ENCODE results near the gene KHNYN. TPM values are rescaled to one million over a fixed set of nuclear protein-coding genes. Genes with fewer than 3 reads are reported as not detected.
"Not testable (repeated sequence)": the region's sequence is repeated elsewhere in the genome, so short reads cannot be mapped to it uniquely, and the experiment has no call there.

The KHNYN gene
- total and polyA plus RNA-seq, 2 experiments from 2014 or later: 15.3 to 36.2 TPM

- Histone ChIP-seq H3K9ac (no peak overlapping the region), H3K4me3 (no peak overlapping the region), H3K36me3 (ENCODE audit: low read depth) (no peaks in the 10 kb centered on the region), H3K9me3 (ENCODE audit: low read depth) (no peaks in the 10 kb centered on the region), H3K27ac (no peak overlapping the region), H3K9me2 (ENCODE audit: insufficient read depth) (no peaks in the 10 kb centered on the region), H3F3A (ENCODE audit: insufficient read depth) (no peaks in the 10 kb centered on the region), H3K4me1 (ENCODE audit: insufficient read depth) (no peaks in the 10 kb centered on the region), H4K20me1 (ENCODE audit: insufficient read depth) (no peaks in the 10 kb centered on the region), H3K27me3 (replicated peaks; ENCODE audit: insufficient read depth) (no peaks in the 10 kb centered on the region), H3K79me2 (ENCODE audit: insufficient read depth) (no peaks in the 10 kb centered on the region), H2AFZ (no peak overlapping the region), H3K4me2 (ENCODE audit: unreplicated experiment) (no peak overlapping the region)
- in situ Hi-C loops (cut with MboI): no loop called here
- WGBS, 2 experiments (ENCODE audit: low coverage in 1 of 2, low lambda C conversion rate in 2 of 2, missing lambda C conversion rate in 2 of 2): 46 to 51% methylated on average over 21 to 23 of the region's 23 CpGs
- peak; percentile 53 for DNase-seq
- TF ChIP-seq EZH2phosphoT487 (IDR thresholded peaks at IDR 0.05; ENCODE audit: insufficient read depth, low read depth) (no peak), EZH2 (IDR thresholded peaks at IDR 0.05; ENCODE audit: insufficient read depth, poor library complexity, severe bottlenecking) (no peak)
Observed at GRCh38 chr14:24481622-24482324, 52.0 kb downstream of the KHNYN start.

DNA sequence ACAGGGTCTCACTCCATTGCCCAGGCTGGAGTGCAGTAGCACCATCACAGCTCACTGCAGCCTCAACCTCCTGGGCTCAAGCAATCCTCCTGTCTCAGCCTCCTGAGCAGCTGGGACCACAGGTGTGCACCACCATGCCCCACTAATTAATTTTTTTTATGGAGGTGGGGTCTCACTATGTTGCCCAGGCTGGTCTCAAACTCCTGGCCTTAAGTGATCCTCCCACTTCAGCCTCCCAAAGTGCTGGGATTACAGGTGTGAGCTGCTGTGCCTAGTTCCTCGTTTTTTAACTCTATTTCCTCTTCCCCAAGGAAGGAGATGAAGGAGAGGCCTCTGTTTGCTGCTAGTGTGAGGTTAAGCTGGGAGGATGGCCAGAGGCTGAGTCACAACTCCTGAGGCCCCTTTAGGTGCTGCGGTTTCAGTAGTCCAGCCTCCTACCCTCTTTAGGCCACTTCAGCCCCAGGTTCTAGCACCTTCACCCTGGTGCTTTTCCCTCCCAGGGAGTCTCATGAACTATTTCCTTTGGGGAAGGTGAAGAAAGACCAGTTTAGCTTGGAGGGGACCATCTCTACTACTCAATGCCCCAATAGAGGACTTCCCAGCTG is 53.0 kb downstream of the KHNYN start:
- H3K9ac ChIP-seq; H3K4me3 ChIP-seq; H3K79me2 ChIP-seq (ENCODE audit: insufficient read depth); H3K4me2 ChIP-seq (ENCODE audit: unreplicated experiment); H2AFZ ChIP-seq; H3K36me3 ChIP-seq (ENCODE audit: low read depth); H4K20me1 ChIP-seq (ENCODE audit: insufficient read depth); H3K27ac ChIP-seq; H3F3A ChIP-seq (ENCODE audit: insufficient read depth); H3K9me3 ChIP-seq (ENCODE audit: low read depth); in situ Hi-C loops (cut with MboI); H3K9me2 ChIP-seq (ENCODE audit: insufficient read depth); H3K27me3 ChIP-seq (replicated peaks; ENCODE audit: insufficient read depth); H3K4me1 ChIP-seq (ENCODE audit: insufficient read depth): not testable (repeated sequence)
- 19 to 39% methylated on average over 2 of the region's 2 CpGs for whole genome bisulfite sequencing, 2 experiments (ENCODE audit: low coverage in 1 of 2, low lambda C conversion rate in 2 of 2, missing lambda C conversion rate in 2 of 2)
- DNase-seq: peak; percentile 43

DNA sequence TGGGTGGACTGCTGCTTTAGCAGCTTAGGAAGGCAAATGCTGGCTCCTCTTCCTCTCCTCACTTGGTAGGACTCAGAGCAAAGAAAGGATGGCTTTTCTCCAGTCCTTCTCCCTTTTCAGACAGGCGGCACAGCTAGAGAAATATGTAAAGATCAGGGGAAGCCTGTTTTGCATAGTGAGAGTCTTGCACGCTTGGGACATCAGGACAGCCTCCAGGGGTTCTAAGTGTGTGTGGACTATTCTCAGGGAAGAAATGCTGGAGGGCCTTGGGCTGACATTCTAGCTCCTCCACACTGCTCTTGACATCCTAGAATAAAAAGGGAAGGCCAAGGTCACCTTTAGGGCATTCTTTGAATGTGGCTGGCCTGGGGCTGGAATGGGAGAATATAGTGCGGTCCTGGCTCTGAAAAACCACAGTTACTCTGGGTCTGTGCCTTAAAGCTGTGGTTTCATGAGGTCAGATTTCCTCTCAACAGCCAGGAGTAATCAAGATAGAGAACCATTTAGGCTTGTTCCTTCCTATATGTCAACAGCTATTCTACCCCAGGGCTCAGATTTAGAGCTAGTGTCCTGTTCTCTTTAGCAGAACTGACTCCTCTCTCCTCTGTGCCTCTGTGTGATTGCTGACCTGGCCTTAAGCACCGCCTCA is 54.0 kb downstream of the KHNYN start:
- Histone ChIP-seq H3K79me2 (ENCODE audit: insufficient read depth) (no peaks in the 10 kb centered on the region), H3K4me2 (ENCODE audit: unreplicated experiment) (no peak overlapping the region), H3F3A (ENCODE audit: insufficient read depth) (no peaks in the 10 kb centered on the region), H3K9me3 (ENCODE audit: low read depth) (no peaks in the 10 kb centered on the region), H3K4me3 (no peak overlapping the region), H2AFZ (no peak overlapping the region), H3K9me2 (ENCODE audit: insufficient read depth) (no peaks in the 10 kb centered on the region), H3K4me1 (ENCODE audit: insufficient read depth) (no peaks in the 10 kb centered on the region), H3K27me3 (replicated peaks; ENCODE audit: insufficient read depth) (no peaks in the 10 kb centered on the region), H4K20me1 (ENCODE audit: insufficient read depth) (no peaks in the 10 kb centered on the region), H3K36me3 (ENCODE audit: low read depth) (no peaks in the 10 kb centered on the region), H3K27ac (no peak overlapping the region), H3K9ac (no peak overlapping the region)
- 25 to 29% methylated on average over 4 of the region's 4 CpGs for WGBS, 2 experiments (ENCODE audit: low coverage in 1 of 2, low lambda C conversion rate in 2 of 2, missing lambda C conversion rate in 2 of 2)
- DNase-seq: no peak
- TF ChIP-seq EZH2 (IDR thresholded peaks at IDR 0.05; ENCODE audit: insufficient read depth, poor library complexity, severe bottlenecking) (no peak), EZH2phosphoT487 (IDR thresholded peaks at IDR 0.05; ENCODE audit: insufficient read depth, low read depth) (no peak)
- in situ Hi-C loops (cut with MboI): no loop called here

Other genes starting within 250 kb of the KHNYN start
- 55.3 and 58.3 TPM in 2 replicates for gene IPO4, start 241.1 kb upstream of the KHNYN start, total RNA-seq (2014; rRNA removed; shearing (Covaris generic))
- 24.8 and 33.6 TPM in 2 replicates for gene IPO4, start 241.1 kb upstream of the KHNYN start, polyA plus RNA-seq (2016; fragmentation: Nextera tagmentation; extraction: Ambion mirVana)
- 102 and 163 TPM in 2 replicates for gene TM9SF1, start 234.5 kb upstream of the KHNYN start, total RNA-seq (2014; rRNA removed; shearing (Covaris generic))
- gene TM9SF1, start 234.5 kb upstream of the KHNYN start, polyA plus RNA-seq (2016; fragmentation: Nextera tagmentation; extraction: Ambion mirVana): 91.5 and 93.8 TPM in 2 replicates
- not detected in 2 replicates for gene TSSK4, start 224.3 kb upstream of the KHNYN start, total RNA-seq (2014; rRNA removed; shearing (Covaris generic))
- gene TSSK4, start 224.3 kb upstream of the KHNYN start, polyA plus RNA-seq (2016; fragmentation: Nextera tagmentation; extraction: Ambion mirVana): 0.23 and 0.55 TPM in 2 replicates
- 18.5 and 32.1 TPM in 2 replicates for gene CHMP4A, start 216.5 kb upstream of the KHNYN start, total RNA-seq (2014; rRNA removed; shearing (Covaris generic))
- 75.7 and 81.6 TPM in 2 replicates for gene CHMP4A, start 216.5 kb upstream of the KHNYN start, polyA plus RNA-seq (2016; fragmentation: Nextera tagmentation; extraction: Ambion mirVana)
- gene MDP1, start 213.9 kb upstream of the KHNYN start, total RNA-seq (2014; rRNA removed; shearing (Covaris generic)): 8.2 and 19.2 TPM in 2 replicates
- gene MDP1, start 213.9 kb upstream of the KHNYN start, polyA plus RNA-seq (2016; fragmentation: Nextera tagmentation; extraction: Ambion mirVana): 20.0 and 23.3 TPM in 2 replicates
- 138 and 161 TPM in 2 replicates for gene NEDD8, start 197.6 kb upstream of the KHNYN start, total RNA-seq (2014; rRNA removed; shearing (Covaris generic))
- 326 and 342 TPM in 2 replicates for gene NEDD8, start 197.6 kb upstream of the KHNYN start, polyA plus RNA-seq (2016; fragmentation: Nextera tagmentation; extraction: Ambion mirVana)
- gene GMPR2, start 197.0 kb upstream of the KHNYN start, total RNA-seq (2014; rRNA removed; shearing (Covaris generic)): 70.9 and 98.0 TPM in 2 replicates
- gene GMPR2, start 197.0 kb upstream of the KHNYN start, polyA plus RNA-seq (2016; fragmentation: Nextera tagmentation; extraction: Ambion mirVana): 55.0 and 58.9 TPM in 2 replicates
- 32.5 and 41.2 TPM in 2 replicates for gene TINF2, start 187.3 kb upstream of the KHNYN start, total RNA-seq (2014; rRNA removed; shearing (Covaris generic))
- 43.6 and 52.4 TPM in 2 replicates for gene TINF2, start 187.3 kb upstream of the KHNYN start, polyA plus RNA-seq (2016; fragmentation: Nextera tagmentation; extraction: Ambion mirVana)
- 0.25 and 1.3 TPM in 2 replicates for gene TGM1, start 166.8 kb upstream of the KHNYN start, total RNA-seq (2014; rRNA removed; shearing (Covaris generic))
- gene TGM1, start 166.8 kb upstream of the KHNYN start, polyA plus RNA-seq (2016; fragmentation: Nextera tagmentation; extraction: Ambion mirVana): 0.34 TPM in 1 of 2 replicates, not detected in the other
- 18.0 and 34.9 TPM in 2 replicates for gene RABGGTA, start 158.4 kb upstream of the KHNYN start, total RNA-seq (2014; rRNA removed; shearing (Covaris generic))
- gene RABGGTA, start 158.4 kb upstream of the KHNYN start, polyA plus RNA-seq (2016; fragmentation: Nextera tagmentation; extraction: Ambion mirVana): 29.3 and 30.5 TPM in 2 replicates
- gene DHRS1, start 130.2 kb upstream of the KHNYN start, total RNA-seq (2014; rRNA removed; shearing (Covaris generic)): 12.8 and 32.1 TPM in 2 replicates
- gene DHRS1, start 130.2 kb upstream of the KHNYN start, polyA plus RNA-seq (2016; fragmentation: Nextera tagmentation; extraction: Ambion mirVana): 31.0 and 34.7 TPM in 2 replicates
- 19.3 and 23.7 TPM in 2 replicates for gene NOP9, start 130.1 kb upstream of the KHNYN start, total RNA-seq (2014; rRNA removed; shearing (Covaris generic))
- gene NOP9, start 130.1 kb upstream of the KHNYN start, polyA plus RNA-seq (2016; fragmentation: Nextera tagmentation; extraction: Ambion mirVana): 2.5 and 2.6 TPM in 2 replicates
- 0.51 and 2.1 TPM in 2 replicates for gene CIDEB, start 122.0 kb upstream of the KHNYN start, total RNA-seq (2014; rRNA removed; shearing (Covaris generic))
- gene CIDEB, start 122.0 kb upstream of the KHNYN start, polyA plus RNA-seq (2016; fragmentation: Nextera tagmentation; extraction: Ambion mirVana): 1.2 TPM in 2 replicates
- 3.5 and 6.8 TPM in 2 replicates for gene LTB4R2, start 119.8 kb upstream of the KHNYN start, total RNA-seq (2014; rRNA removed; shearing (Covaris generic))
- 0.30 and 0.45 TPM in 2 replicates for gene LTB4R2, start 119.8 kb upstream of the KHNYN start, polyA plus RNA-seq (2016; fragmentation: Nextera tagmentation; extraction: Ambion mirVana)
- 1.4 and 2.4 TPM in 2 replicates for gene LTB4R, start 118.5 kb upstream of the KHNYN start, total RNA-seq (2014; rRNA removed; shearing (Covaris generic))
- gene LTB4R, start 118.5 kb upstream of the KHNYN start, polyA plus RNA-seq (2016; fragmentation: Nextera tagmentation; extraction: Ambion mirVana): 0.41 and 1.1 TPM in 2 replicates
- 0.22 and 0.38 TPM in 2 replicates for gene ADCY4, start 94.9 kb upstream of the KHNYN start, total RNA-seq (2014; rRNA removed; shearing (Covaris generic))
- 0.20 and 0.38 TPM in 2 replicates for gene ADCY4, start 94.9 kb upstream of the KHNYN start, polyA plus RNA-seq (2016; fragmentation: Nextera tagmentation; extraction: Ambion mirVana)
- 2.2 and 5.3 TPM in 2 replicates for gene RIPK3, start 90.0 kb upstream of the KHNYN start, total RNA-seq (2014; rRNA removed; shearing (Covaris generic))
- 5.1 and 5.3 TPM in 2 replicates for gene RIPK3, start 90.0 kb upstream of the KHNYN start, polyA plus RNA-seq (2016; fragmentation: Nextera tagmentation; extraction: Ambion mirVana)
- 96.9 and 113 TPM in 2 replicates for gene NFATC4, start 61.8 kb upstream of the KHNYN start, total RNA-seq (2014; rRNA removed; shearing (Covaris generic))
- 75.6 and 84.8 TPM in 2 replicates for gene NFATC4, start 61.8 kb upstream of the KHNYN start, polyA plus RNA-seq (2016; fragmentation: Nextera tagmentation; extraction: Ambion mirVana)
- 3.7 and 4.4 TPM in 2 replicates for gene NYNRIN, start 31.0 kb upstream of the KHNYN start, total RNA-seq (2014; rRNA removed; shearing (Covaris generic))
- gene NYNRIN, start 31.0 kb upstream of the KHNYN start, polyA plus RNA-seq (2016; fragmentation: Nextera tagmentation; extraction: Ambion mirVana): 2.2 and 2.5 TPM in 2 replicates
- gene CBLN3, start 286 bp upstream of the KHNYN start, total RNA-seq (2014; rRNA removed; shearing (Covaris generic)): 3.4 and 5.6 TPM in 2 replicates
- gene CBLN3, start 286 bp upstream of the KHNYN start, polyA plus RNA-seq (2016; fragmentation: Nextera tagmentation; extraction: Ambion mirVana): 2.4 and 3.1 TPM in 2 replicates
- gene SDR39U1, start 12.8 kb downstream of the KHNYN start, total RNA-seq (2014; rRNA removed; shearing (Covaris generic)): 7.7 and 8.3 TPM in 2 replicates
- gene SDR39U1, start 12.8 kb downstream of the KHNYN start, polyA plus RNA-seq (2016; fragmentation: Nextera tagmentation; extraction: Ambion mirVana): 41.7 and 44.7 TPM in 2 replicates
- gene CMA1, start 78.3 kb downstream of the KHNYN start, total RNA-seq (2014; rRNA removed; shearing (Covaris generic)): not detected in 2 replicates
- gene CMA1, start 78.3 kb downstream of the KHNYN start, polyA plus RNA-seq (2016; fragmentation: Nextera tagmentation; extraction: Ambion mirVana): not detected in 2 replicates
- gene CTSG, start 146.3 kb downstream of the KHNYN start, total RNA-seq (2014; rRNA removed; shearing (Covaris generic)): not detected in 2 replicates
- gene CTSG, start 146.3 kb downstream of the KHNYN start, polyA plus RNA-seq (2016; fragmentation: Nextera tagmentation; extraction: Ambion mirVana): not detected in 2 replicates
- not detected in 2 replicates for gene GZMH, start 179.7 kb downstream of the KHNYN start, total RNA-seq (2014; rRNA removed; shearing (Covaris generic))
- gene GZMH, start 179.7 kb downstream of the KHNYN start, polyA plus RNA-seq (2016; fragmentation: Nextera tagmentation; extraction: Ambion mirVana): not detected in 2 replicates
- not detected in 2 replicates for gene GZMB, start 204.2 kb downstream of the KHNYN start, total RNA-seq (2014; rRNA removed; shearing (Covaris generic))
- gene GZMB, start 204.2 kb downstream of the KHNYN start, polyA plus RNA-seq (2016; fragmentation: Nextera tagmentation; extraction: Ambion mirVana): not detected in 2 replicates

Data from GM23248 (cell line).